Measurements from ENCODE around the gene TREML1.
A peak's percentile ranks its signal among the peaks of the same experiment; 100 is the strongest.

Gene TREML1

GRCh38 chr6:41187924-41188886 lies 34.1 kb upstream of the TREML1 start:
- TF ChIP-seq CTCF (IDR thresholded peaks at IDR 0.05; ENCODE audit: extremely low read depth, insufficient read depth, missing control alignments), result no peak
- no peak for DNase-seq (ENCODE audit: low spot score)
- in situ Hi-C loops (cut with MboI; ENCODE audit: low pct_unique_long_range_greater_than_20kb, low sequenced_read_pairs, unreplicated experiment), result no loop called here

- in situ Hi-C loops (cut with MboI; ENCODE audit: low pct_unique_long_range_greater_than_20kb, low sequenced_read_pairs, unreplicated experiment), result no loop called here
- TF ChIP-seq CTCF (IDR thresholded peaks at IDR 0.05; ENCODE audit: extremely low read depth, insufficient read depth, missing control alignments), result no peak
These were observed 31.9 kb upstream of the TREML1 start for GRCh38 chr6:41186031-41186562.

GRCh38 chr6:41184761-41185160 lies 30.6 kb upstream of the TREML1 start:
- no peak for TF ChIP-seq CTCF (IDR thresholded peaks at IDR 0.05; ENCODE audit: extremely low read depth, insufficient read depth, missing control alignments)
- no peak for DNase-seq (ENCODE audit: low spot score)
- in situ Hi-C loops (cut with MboI; ENCODE audit: low pct_unique_long_range_greater_than_20kb, low sequenced_read_pairs, unreplicated experiment), result no loop called here

More at GRCh38 chr6:41186031-41186562, 31.9 kb upstream of the TREML1 start:
- DNase-seq (ENCODE audit: low spot score), result no peak

- peak; percentile 64 for TF ChIP-seq CTCF (IDR thresholded peaks at IDR 0.05; ENCODE audit: extremely low read depth, insufficient read depth, missing control alignments)
- peak; percentile 70 for DNase-seq (ENCODE audit: low spot score)
- in situ Hi-C loops (cut with MboI; ENCODE audit: low pct_unique_long_range_greater_than_20kb, low sequenced_read_pairs, unreplicated experiment), result no loop called here
These were observed 28.2 kb upstream of the TREML1 start for GRCh38 chr6:41182069-41183034.

GRCh38 chr6:41181566-41181965 lies 27.4 kb upstream of the TREML1 start:
- DNase-seq (ENCODE audit: low spot score), result no peak
- in situ Hi-C loops (cut with MboI; ENCODE audit: low pct_unique_long_range_greater_than_20kb, low sequenced_read_pairs, unreplicated experiment), result no loop called here
- TF ChIP-seq CTCF (IDR thresholded peaks at IDR 0.05; ENCODE audit: extremely low read depth, insufficient read depth, missing control alignments), result no peak

- TF ChIP-seq CTCF (IDR thresholded peaks at IDR 0.05; ENCODE audit: extremely low read depth, insufficient read depth, missing control alignments), result no peak
- DNase-seq (ENCODE audit: low spot score), result no peak
- in situ Hi-C loops (cut with MboI; ENCODE audit: low pct_unique_long_range_greater_than_20kb, low sequenced_read_pairs, unreplicated experiment), result no loop called here
These were observed 25.0 kb upstream of the TREML1 start for GRCh38 chr6:41179163-41179562.
